ENCODE results near the gene SFXN3. TPM values are rescaled to one million over a fixed set of nuclear protein-coding genes. Genes with fewer than 3 reads are reported as not detected.

SFXN3 gene
- total RNA-seq, 1 donor from 2014 or later: 13.4 TPM

DNA sequence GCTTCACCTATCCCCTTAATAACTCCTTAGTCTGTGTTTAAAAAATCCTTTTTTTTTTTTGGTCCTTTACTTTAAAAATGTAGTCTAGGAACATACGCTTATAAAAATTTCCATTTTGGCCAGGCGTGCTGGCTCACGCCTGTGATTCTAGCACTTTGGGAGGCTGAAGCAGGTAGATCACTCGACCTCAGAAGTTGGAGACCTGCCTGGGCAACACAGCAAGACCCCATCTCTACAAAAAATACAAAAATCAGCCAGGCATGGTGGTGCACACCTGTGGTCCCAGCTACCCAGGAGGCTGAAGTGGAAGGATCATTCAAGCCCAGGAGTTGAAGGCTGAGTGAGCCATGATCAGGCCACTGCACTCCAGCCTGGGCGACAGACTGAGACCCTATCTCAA is 45.6 kb downstream of the SFXN3 start:
- no peaks in the 10 kb centered on the region for H3K9me3 ChIP-seq (replicated peaks)
- intact Hi-C loops (cut with micrococcal nuclease): no loop called here
- TF ChIP-seq, protein P1, sequence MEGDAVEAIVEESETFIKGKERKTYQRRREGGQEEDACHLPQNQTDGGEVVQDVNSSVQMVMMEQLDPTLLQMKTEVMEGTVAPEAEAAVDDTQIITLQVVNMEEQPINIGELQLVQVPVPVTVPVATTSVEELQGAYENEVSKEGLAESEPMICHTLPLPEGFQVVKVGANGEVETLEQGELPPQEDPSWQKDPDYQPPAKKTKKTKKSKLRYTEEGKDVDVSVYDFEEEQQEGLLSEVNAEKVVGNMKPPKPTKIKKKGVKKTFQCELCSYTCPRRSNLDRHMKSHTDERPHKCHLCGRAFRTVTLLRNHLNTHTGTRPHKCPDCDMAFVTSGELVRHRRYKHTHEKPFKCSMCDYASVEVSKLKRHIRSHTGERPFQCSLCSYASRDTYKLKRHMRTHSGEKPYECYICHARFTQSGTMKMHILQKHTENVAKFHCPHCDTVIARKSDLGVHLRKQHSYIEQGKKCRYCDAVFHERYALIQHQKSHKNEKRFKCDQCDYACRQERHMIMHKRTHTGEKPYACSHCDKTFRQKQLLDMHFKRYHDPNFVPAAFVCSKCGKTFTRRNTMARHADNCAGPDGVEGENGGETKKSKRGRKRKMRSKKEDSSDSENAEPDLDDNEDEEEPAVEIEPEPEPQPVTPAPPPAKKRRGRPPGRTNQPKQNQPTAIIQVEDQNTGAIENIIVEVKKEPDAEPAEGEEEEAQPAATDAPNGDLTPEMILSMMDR (IDR thresholded peaks at IDR 0.05; ENCODE audit: borderline replicate concordance): no peak
- no peak overlapping the region for H3K27ac ChIP-seq (replicated peaks)
- H3K36me3 ChIP-seq: no peaks in the 10 kb centered on the region
- H3K27me3 ChIP-seq (ENCODE audit: low read depth): peaks cover 100% of the 10 kb centered on the region
- DNase-seq: no peak
- no peak overlapping the region for H3K4me3 ChIP-seq
- H3K4me1 ChIP-seq: peaks cover 12% of the 10 kb centered on the region

DNA sequence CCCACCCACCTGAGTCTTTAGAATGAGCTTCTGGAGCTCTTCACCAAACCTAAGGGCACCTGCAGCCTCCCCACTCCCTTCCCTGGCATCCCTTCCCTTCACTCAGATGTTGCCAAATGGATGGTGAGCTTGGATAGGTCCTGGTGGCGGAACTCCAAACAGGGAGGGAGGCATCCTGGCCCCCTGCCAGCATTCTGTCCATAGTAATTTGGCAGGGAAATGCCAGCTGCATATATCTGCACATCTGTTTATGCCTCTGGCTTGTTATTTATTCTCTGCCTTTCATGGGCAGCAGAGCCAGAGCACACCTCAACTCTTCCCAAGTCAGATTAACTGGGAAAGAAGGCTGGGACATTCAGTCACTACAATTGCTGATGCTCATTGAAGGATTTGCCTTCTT is 48.8 kb downstream of the SFXN3 start:
- DNase-seq: no peak
- Histone ChIP-seq H3K4me1 (no peaks in the 10 kb centered on the region), H3K36me3 (no peaks in the 10 kb centered on the region), H3K4me3 (no peak overlapping the region), H3K27ac (replicated peaks) (no peak overlapping the region), H3K9me3 (replicated peaks) (no peaks in the 10 kb centered on the region), H3K27me3 (ENCODE audit: low read depth) (peaks cover 100% of the 10 kb centered on the region)
- intact Hi-C loops (cut with micrococcal nuclease): no loop called here
- TF ChIP-seq, protein P1 (IDR thresholded peaks at IDR 0.05; ENCODE audit: borderline replicate concordance): no peak

DNA sequence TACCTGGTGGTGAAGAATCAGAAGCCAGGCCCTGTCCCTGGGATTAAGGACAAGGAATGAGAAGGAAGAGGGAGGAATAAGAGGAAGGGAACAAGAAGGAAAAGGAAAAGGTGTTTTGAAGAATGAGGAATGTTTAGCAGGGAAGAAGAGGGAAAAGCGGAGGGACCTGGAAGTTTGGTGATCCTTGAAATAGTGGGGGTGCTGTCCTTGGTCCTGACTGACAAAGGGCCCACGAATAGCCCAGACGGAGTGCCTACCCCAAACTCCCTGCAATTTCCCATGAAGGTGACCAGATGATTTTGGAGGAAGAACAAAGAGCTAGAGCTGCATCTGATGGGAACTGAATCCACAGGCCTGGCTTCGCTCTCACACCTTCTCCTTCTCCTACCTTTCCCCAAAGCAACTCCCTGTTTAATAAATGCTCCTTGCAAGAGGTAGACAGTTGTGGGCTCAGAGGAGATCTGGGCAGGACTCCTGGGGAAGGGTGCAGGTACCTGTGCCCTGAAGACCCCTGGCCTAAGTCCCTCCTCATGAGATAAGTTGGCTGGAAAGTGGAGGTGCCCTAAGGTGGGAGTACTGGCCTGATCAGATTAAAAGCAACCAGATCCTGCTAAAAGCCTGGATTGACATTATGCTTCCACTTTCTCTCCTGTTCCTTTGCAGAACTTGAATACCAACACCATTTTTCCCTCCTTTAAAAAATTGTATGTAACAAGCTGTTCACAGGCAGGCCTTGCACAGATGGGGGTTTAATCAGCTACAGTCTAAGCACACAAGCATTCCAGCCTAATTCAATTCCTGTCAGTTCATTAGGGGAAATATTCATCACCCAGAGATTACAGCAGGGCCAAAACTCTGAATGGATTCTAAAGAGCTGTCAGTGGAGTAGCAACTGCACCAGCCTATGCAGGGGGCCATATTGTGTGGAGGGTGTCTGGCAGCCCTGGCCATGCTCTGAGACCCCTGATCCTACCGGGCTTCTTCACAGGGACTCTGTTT is 50.2 kb downstream of the SFXN3 start:
- no peak overlapping the region for H3K4me3 ChIP-seq
- H3K4me1 ChIP-seq: no peaks in the 10 kb centered on the region
- DNase-seq: no peak
- H3K9me3 ChIP-seq (replicated peaks): no peaks in the 10 kb centered on the region
- H3K27ac ChIP-seq (replicated peaks): no peak overlapping the region
- peaks cover 100% of the 10 kb centered on the region for H3K27me3 ChIP-seq (ENCODE audit: low read depth)
- intact Hi-C loops (cut with micrococcal nuclease): no loop called here
- TF ChIP-seq, protein P1 (IDR thresholded peaks at IDR 0.05; ENCODE audit: borderline replicate concordance): no peak
- H3K36me3 ChIP-seq: no peaks in the 10 kb centered on the region

DNA sequence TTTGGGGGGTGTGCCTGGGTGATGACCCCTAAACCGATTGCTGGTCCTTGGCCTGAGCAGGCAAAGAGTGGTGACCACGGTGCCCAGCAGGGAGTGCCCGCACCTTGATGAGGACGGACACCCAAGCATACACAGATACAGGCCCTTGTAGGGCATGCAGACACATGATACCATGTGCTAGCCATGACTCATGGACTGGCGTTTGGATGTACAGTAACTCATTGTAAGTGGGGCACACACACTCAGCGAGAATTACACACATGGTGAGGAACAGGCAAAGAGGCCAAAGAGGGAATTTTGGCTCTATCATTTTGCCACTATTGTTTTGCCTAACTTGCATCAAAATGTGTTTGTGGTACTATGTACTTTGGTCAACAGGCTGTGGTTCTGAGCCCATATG is 54.8 kb downstream of the SFXN3 start:
- H3K9me3 ChIP-seq (replicated peaks): no peaks in the 10 kb centered on the region
- no peaks in the 10 kb centered on the region for H3K4me1 ChIP-seq
- intact Hi-C loops (cut with micrococcal nuclease): no loop called here
- TF ChIP-seq, protein P1 (IDR thresholded peaks at IDR 0.05; ENCODE audit: borderline replicate concordance): no peak
- peaks cover 100% of the 10 kb centered on the region for H3K27me3 ChIP-seq (ENCODE audit: low read depth)
- H3K4me3 ChIP-seq: no peak overlapping the region
- DNase-seq: no peak
- no peak overlapping the region for H3K27ac ChIP-seq (replicated peaks)
- no peaks in the 10 kb centered on the region for H3K36me3 ChIP-seq

DNA sequence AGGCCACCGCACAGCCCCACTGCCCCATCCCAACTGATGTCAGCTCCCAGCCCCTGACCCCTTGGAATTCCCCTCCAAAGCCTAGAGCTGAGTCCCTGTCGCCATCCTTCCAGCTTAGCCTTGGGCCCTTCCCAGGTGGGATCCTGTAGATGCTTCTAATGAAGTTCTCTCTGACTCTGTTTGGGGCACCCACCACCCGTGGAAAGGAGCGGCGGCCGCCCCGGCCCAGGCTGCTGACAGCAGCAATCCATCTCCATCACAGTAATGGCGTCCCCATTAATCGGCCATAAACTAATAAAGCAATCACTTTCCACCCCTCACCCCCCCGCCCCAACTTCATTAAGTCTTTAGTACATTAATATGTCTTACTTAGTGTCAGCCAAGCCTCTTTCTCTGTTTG is 56.3 kb downstream of the SFXN3 start:
- Histone ChIP-seq H3K27me3 (ENCODE audit: low read depth) (peaks cover 100% of the 10 kb centered on the region), H3K4me1 (no peaks in the 10 kb centered on the region), H3K9me3 (replicated peaks) (no peaks in the 10 kb centered on the region), H3K36me3 (no peaks in the 10 kb centered on the region), H3K27ac (replicated peaks) (no peak overlapping the region), H3K4me3 (no peak overlapping the region)
- DNase-seq: no peak
- TF ChIP-seq, protein P1 (IDR thresholded peaks at IDR 0.05; ENCODE audit: borderline replicate concordance): no peak
- intact Hi-C loops (cut with micrococcal nuclease): no loop called here
